Measurements from ENCODE around the gene DAPK2.

DNA sequence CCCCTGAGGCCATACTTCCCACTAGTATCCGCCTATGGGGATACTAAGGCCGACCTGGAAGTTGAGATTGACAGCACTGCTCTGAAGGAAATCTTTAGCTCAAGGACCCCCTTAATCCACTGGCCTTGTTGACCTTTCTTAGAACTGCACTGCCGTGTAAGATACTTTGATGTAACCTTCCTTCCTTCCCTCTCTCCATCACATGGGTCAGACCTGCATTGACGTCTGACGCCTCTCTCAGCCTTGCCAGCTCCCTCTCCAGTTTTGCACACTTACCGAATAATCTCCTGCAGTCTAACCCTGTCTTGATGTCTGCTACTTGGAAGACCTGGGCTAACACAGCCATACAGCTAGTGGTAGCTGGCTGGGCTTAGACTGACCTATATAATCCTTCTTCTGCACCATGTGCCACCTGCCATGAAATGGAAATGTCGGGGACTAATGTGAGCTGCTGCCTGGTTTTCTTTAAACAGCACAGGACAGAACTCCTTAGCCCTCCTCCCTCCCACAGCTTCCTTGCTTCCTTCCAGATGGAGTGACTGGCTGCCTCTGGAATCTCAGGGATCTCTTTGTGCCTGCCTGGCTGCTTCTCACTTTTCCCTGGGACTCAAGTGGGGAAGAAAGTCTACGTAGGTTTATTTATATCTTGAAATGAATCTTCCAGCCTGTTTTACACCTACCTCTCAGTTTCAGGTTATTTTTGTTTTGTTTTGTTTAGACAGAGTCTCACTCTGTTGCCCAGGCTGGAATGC, 173.3 kb downstream of the DAPK2 start:
- TF ChIP-seq, protein P1, sequence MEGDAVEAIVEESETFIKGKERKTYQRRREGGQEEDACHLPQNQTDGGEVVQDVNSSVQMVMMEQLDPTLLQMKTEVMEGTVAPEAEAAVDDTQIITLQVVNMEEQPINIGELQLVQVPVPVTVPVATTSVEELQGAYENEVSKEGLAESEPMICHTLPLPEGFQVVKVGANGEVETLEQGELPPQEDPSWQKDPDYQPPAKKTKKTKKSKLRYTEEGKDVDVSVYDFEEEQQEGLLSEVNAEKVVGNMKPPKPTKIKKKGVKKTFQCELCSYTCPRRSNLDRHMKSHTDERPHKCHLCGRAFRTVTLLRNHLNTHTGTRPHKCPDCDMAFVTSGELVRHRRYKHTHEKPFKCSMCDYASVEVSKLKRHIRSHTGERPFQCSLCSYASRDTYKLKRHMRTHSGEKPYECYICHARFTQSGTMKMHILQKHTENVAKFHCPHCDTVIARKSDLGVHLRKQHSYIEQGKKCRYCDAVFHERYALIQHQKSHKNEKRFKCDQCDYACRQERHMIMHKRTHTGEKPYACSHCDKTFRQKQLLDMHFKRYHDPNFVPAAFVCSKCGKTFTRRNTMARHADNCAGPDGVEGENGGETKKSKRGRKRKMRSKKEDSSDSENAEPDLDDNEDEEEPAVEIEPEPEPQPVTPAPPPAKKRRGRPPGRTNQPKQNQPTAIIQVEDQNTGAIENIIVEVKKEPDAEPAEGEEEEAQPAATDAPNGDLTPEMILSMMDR (IDR thresholded peaks at IDR 0.05) = no peak
- TF ChIP-seq POLR2A (IDR thresholded peaks at IDR 0.05) = no peak
